Measurements from ENCODE around the gene PTPRK. TPM values are rescaled to one million over a fixed set of nuclear protein-coding genes. Genes with fewer than 3 reads are reported as not detected.

PTPRK gene
- total and polyA plus RNA-seq, 2 of the 13 experiments (the other 11 are each of a cell fraction or from before 2014, with no cell fraction given): 43.6 to 98.3 TPM

DNA sequence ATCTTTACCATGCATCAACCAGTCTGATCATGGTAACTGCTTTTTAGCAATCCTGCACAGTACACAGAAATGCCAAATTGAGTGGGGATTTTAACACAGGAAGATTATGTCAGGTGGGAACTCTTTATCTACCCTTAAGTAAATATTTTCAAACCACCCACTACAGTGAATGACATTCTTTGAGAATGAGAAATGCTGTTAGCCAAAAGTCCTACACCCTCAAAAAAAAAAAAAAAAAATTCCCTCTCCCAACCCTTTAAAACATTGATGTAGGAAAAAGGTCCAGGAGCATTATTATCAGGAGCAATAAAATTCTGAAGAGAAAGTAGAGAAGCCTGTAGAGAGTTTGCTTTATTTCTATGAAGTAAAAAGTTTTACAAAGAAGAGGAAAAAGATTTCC, 312.3 kb downstream of the PTPRK start (continued):
- TF ChIP-seq, protein P1, sequence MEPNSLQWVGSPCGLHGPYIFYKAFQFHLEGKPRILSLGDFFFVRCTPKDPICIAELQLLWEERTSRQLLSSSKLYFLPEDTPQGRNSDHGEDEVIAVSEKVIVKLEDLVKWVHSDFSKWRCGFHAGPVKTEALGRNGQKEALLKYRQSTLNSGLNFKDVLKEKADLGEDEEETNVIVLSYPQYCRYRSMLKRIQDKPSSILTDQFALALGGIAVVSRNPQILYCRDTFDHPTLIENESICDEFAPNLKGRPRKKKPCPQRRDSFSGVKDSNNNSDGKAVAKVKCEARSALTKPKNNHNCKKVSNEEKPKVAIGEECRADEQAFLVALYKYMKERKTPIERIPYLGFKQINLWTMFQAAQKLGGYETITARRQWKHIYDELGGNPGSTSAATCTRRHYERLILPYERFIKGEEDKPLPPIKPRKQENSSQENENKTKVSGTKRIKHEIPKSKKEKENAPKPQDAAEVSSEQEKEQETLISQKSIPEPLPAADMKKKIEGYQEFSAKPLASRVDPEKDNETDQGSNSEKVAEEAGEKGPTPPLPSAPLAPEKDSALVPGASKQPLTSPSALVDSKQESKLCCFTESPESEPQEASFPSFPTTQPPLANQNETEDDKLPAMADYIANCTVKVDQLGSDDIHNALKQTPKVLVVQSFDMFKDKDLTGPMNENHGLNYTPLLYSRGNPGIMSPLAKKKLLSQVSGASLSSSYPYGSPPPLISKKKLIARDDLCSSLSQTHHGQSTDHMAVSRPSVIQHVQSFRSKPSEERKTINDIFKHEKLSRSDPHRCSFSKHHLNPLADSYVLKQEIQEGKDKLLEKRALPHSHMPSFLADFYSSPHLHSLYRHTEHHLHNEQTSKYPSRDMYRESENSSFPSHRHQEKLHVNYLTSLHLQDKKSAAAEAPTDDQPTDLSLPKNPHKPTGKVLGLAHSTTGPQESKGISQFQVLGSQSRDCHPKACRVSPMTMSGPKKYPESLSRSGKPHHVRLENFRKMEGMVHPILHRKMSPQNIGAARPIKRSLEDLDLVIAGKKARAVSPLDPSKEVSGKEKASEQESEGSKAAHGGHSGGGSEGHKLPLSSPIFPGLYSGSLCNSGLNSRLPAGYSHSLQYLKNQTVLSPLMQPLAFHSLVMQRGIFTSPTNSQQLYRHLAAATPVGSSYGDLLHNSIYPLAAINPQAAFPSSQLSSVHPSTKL (CRISPR knock-in tag; IDR thresholded peaks at IDR 0.05): peak; percentile 66
- TF ChIP-seq, protein P2, sequence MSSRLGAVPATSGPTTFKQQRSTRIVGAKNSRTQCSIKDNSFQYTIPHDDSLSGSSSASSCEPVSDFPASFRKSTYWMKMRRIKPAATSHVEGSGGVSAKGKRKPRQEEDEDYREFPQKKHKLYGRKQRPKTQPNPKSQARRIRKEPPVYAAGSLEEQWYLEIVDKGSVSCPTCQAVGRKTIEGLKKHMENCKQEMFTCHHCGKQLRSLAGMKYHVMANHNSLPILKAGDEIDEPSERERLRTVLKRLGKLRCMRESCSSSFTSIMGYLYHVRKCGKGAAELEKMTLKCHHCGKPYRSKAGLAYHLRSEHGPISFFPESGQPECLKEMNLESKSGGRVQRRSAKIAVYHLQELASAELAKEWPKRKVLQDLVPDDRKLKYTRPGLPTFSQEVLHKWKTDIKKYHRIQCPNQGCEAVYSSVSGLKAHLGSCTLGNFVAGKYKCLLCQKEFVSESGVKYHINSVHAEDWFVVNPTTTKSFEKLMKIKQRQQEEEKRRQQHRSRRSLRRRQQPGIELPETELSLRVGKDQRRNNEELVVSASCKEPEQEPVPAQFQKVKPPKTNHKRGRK (CRISPR knock-in tag; IDR thresholded peaks at IDR 0.05): no peak
- TF ChIP-seq ZNF337 (CRISPR knock-in tag; IDR thresholded peaks at IDR 0.05; ENCODE audit: borderline replicate concordance, low read depth): no peak
- peak; percentile 68 for TF ChIP-seq BCL6 (CRISPR knock-in tag; IDR thresholded peaks at IDR 0.05)
- peak in 1 of 2 experiments; percentile 33; a peak in 1 of 4 replicates for TF ChIP-seq EP300 (IDR thresholded peaks at IDR 0.05; ENCODE audit: low read depth in 2 of 2, low read length in 2 of 2)
- TF ChIP-seq EP300 (CRISPR knock-in tag; IDR thresholded peaks at IDR 0.05; ENCODE audit: borderline replicate concordance): no peak
- TF ChIP-seq, protein P3, sequence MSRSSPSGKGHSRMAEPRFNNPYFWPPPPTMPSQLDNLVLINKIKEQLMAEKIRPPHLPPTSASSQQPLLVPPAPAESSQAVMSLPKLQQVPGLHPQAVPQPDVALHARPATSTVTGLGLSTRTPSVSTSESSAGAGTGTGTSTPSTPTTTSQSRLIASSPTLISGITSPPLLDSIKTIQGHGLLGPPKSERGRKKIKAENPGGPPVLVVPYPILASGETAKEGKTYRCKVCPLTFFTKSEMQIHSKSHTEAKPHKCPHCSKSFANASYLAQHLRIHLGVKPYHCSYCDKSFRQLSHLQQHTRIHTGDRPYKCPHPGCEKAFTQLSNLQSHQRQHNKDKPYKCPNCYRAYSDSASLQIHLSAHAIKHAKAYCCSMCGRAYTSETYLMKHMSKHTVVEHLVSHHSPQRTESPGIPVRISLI (CRISPR knock-in tag; IDR thresholded peaks at IDR 0.05; ENCODE audit: borderline replicate concordance): peak; percentile 74; the same call in 1 of the 2 replicates
- TF ChIP-seq GATAD2A (CRISPR knock-in tag; IDR thresholded peaks at IDR 0.05): peak; percentile 63; the same call in 1 of the 2 replicates
- TF ChIP-seq SOX13 (IDR thresholded peaks at IDR 0.05): no peak
- TF ChIP-seq SOX13 (CRISPR knock-in tag; conservative IDR thresholded peaks at IDR 0.05 in 1 of 2, IDR thresholded peaks at IDR 0.05 in 1 of 2): peak in 1 of 2 experiments; percentile 49; a peak in 1 of 4 replicates
- TF ChIP-seq NFIC (IDR thresholded peaks at IDR 0.05; ENCODE audit: low read length): peak; percentile 37; the same call in 1 of the 2 replicates
- TF ChIP-seq, protein P4, sequence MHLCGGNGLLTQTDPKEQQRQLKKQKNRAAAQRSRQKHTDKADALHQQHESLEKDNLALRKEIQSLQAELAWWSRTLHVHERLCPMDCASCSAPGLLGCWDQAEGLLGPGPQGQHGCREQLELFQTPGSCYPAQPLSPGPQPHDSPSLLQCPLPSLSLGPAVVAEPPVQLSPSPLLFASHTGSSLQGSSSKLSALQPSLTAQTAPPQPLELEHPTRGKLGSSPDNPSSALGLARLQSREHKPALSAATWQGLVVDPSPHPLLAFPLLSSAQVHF (CRISPR knock-in tag; IDR thresholded peaks at IDR 0.05): no peak
- peak; percentile 33 for TF ChIP-seq TEAD3 (CRISPR knock-in tag; optimal IDR thresholded peaks at IDR 0.05; ENCODE audit: borderline replicate concordance)
- no peak for TF ChIP-seq HMGA1 (CRISPR knock-in tag; conservative IDR thresholded peaks at IDR 0.05)
- TF ChIP-seq, protein P5, sequence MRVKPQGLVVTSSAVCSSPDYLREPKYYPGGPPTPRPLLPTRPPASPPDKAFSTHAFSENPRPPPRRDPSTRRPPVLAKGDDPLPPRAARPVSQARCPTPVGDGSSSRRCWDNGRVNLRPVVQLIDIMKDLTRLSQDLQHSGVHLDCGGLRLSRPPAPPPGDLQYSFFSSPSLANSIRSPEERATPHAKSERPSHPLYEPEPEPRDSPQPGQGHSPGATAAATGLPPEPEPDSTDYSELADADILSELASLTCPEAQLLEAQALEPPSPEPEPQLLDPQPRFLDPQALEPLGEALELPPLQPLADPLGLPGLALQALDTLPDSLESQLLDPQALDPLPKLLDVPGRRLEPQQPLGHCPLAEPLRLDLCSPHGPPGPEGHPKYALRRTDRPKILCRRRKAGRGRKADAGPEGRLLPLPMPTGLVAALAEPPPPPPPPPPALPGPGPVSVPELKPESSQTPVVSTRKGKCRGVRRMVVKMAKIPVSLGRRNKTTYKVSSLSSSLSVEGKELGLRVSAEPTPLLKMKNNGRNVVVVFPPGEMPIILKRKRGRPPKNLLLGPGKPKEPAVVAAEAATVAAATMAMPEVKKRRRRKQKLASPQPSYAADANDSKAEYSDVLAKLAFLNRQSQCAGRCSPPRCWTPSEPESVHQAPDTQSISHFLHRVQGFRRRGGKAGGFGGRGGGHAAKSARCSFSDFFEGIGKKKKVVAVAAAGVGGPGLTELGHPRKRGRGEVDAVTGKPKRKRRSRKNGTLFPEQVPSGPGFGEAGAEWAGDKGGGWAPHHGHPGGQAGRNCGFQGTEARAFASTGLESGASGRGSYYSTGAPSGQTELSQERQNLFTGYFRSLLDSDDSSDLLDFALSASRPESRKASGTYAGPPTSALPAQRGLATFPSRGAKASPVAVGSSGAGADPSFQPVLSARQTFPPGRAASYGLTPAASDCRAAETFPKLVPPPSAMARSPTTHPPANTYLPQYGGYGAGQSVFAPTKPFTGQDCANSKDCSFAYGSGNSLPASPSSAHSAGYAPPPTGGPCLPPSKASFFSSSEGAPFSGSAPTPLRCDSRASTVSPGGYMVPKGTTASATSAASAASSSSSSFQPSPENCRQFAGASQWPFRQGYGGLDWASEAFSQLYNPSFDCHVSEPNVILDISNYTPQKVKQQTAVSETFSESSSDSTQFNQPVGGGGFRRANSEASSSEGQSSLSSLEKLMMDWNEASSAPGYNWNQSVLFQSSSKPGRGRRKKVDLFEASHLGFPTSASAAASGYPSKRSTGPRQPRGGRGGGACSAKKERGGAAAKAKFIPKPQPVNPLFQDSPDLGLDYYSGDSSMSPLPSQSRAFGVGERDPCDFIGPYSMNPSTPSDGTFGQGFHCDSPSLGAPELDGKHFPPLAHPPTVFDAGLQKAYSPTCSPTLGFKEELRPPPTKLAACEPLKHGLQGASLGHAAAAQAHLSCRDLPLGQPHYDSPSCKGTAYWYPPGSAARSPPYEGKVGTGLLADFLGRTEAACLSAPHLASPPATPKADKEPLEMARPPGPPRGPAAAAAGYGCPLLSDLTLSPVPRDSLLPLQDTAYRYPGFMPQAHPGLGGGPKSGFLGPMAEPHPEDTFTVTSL (CRISPR knock-in tag; IDR thresholded peaks at IDR 0.05; ENCODE audit: borderline replicate concordance): peak; percentile 91; the same call in 1 of the 2 replicates
- no peak for TF ChIP-seq SP2 (CRISPR knock-in tag; IDR thresholded peaks at IDR 0.05)
- no peak for TF ChIP-seq ZNF790 (CRISPR knock-in tag; IDR thresholded peaks at IDR 0.05; ENCODE audit: borderline replicate concordance)

All from HepG2 (cell line).